GM15510 (cell line): ENCODE data around the gene PDZRN3.

Experiments used
- POLR2A ChIP-seq: IDR thresholded peaks from 3 replicates; pipeline ENCODE4 v1.6.1; 2011; ENCODE audit warnings: borderline replicate concordance; ENCODE audit not compliant: insufficient read length; ENCODE audit errors: extremely low read depth

The PDZRN3 gene

DNA sequence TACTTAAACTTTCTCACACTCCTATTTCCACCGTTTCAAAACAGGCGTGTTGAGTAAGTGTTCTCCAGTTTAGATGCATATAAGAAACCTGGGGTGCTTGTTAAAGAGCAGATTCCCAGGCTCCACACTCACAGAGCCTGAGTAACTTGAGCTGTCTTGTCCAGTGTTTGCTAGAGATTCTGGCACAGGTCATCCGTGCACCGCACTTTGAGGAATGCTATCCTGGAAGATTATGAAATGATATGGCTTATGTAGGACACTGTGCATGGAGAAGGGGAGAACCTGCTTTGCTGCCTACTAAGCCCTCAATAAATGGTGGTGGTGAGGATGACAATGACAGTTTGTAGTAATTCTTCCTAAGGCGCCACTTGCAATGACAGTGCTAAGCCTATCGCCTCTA, 273.7 kb downstream of the PDZRN3 start:
- TF ChIP-seq POLR2A = no peak

DNA sequence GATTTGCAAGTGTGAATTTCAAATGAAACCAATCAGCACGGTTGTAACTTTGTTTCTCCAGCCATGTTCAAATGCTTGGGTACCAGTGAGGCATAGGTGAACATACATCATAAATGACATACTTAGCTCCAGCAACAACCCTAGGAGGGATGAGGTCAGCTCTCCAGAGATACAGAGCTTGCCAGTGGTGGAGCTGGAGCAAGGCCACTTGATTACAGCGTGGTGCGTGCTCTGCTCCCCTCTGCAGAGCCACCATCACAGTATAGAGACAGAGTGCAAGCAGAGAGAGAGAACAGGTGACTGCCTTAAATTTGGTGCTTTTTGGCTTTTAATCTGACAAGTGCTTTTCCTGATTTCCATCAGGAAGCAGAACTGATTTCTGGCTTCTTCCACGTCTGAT, 275.1 kb downstream of the PDZRN3 start:
- TF ChIP-seq POLR2A = no peak

DNA sequence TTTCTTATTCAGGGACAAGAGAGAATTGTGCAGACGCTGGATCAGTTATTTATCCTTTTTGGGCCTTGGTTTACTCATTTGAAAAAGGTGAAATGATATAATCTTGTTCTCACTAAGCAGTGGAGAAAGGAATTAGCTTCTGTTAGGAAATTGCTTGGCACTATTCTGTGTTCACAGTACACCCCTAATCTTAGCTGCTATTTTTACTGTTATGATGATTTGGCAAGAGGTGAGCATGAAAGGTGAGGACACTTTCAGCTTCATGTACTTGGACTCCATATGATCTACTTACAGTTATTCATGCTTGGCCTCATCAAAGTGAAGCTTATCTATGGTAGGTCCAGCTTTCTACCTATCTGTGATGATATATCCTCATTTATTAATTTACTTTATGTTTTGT, 282.7 kb downstream of the PDZRN3 start:
- no peak for TF ChIP-seq POLR2A

DNA sequence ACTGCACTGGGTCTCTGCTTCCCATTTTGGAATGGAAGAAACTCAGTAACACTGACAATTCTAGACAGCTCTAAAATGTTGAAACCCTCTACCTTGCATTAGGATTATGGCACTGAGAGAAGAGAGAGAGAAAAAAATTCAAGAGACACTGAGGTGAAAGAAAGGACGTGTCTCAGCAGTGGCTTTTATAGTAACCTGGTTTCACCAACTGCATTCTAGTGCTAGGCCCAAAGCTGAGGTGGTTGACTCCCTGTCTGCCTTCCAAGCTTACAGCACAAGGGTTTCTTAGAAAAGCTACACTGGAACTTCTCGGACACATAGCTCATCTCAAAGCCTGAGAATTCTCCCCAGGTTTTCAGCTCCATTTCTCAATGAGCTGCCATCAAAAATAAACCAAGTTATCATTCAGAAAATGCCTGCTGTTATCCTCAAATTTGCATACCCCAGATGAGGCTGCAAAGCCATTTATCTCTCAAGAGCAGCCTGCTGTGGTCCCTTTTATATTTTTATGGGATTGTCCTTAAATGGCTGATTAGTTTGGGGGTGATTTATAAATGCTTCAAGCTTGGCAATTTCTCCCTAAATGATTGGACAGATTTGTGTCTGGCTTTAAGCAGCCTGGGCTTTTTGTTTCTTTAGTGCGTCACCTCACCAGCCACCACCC, 283.3 kb downstream of the PDZRN3 start:
- no peak for TF ChIP-seq POLR2A

DNA sequence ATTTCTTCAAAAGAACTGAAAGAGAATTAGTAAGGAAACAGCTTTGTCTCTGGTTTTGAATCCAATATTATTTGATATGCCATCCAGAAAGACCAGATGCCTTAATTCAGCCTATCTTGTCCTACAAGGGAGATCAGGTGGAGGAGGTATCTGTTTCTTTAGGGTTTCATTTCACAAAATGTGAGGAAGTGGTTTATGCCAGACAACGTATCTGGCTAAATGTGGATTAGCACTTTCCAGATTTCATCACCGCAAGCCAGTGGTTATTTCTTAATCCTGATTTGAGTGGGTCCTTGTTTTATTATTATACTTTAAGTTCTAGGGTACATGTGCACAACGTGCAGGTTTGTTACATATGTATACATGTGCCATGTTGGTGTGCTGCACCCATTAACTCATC, 292.2 kb downstream of the PDZRN3 start:
- no peak for TF ChIP-seq POLR2A
